Erythroblast (primary cell): ENCODE data around the gene SCLY.

ENCODE experiments used
- GATA1 ChIP-seq: IDR thresholded peaks from 2 replicates; pipeline ENCODE4 v1.6.1; 2011; ENCODE audit warnings: low read depth, mild to moderate bottlenecking, control low read depth, low read length, moderate library complexity
- POLR2A ChIP-seq: IDR thresholded peaks from 2 replicates; pipeline ENCODE4 v1.6.1; 2011; ENCODE audit warnings: mild to moderate bottlenecking, low read length

- TF ChIP-seq POLR2A (no peak), GATA1 (no peak)
Observed at GRCh38 chr2:238030422-238031155, 30.2 kb upstream of the SCLY start.
